Measurements from ENCODE around the gene SLC5A10.
"Not testable (repeated sequence)": the region's sequence is repeated elsewhere in the genome, so short reads cannot be mapped to it uniquely, and the experiment has no call there.

Gene SLC5A10

GRCh38 chr17:19016881-19017280 is 64.9 kb downstream of the SLC5A10 start:
- Histone ChIP-seq H3K4me1 (ENCODE audit: control insufficient read depth in 5 of 5, insufficient read depth in 5 of 5, low read length in 5 of 5) (peaks cover 0 to 6% (median 0%) of the 10 kb centered on the region in 5 donors), H3K4me3 (ENCODE audit: low read depth in 1 of 5, low read length in 5 of 5) (no peak overlapping the region), H3K27ac (ENCODE audit: low read depth, low read length) (no peak overlapping the region), H3K9ac (ENCODE audit: low read length in 5 of 5) (peak overlapping the region in 1 of 5 donors; percentile 43), H3K27me3 (ENCODE audit: control insufficient read depth in 5 of 5, insufficient read depth in 4 of 5, low read length in 5 of 5) (peaks cover 0 to 20% (median 6%) of the 10 kb centered on the region in 5 donors), H3K9me3 (ENCODE audit: control insufficient read depth in 5 of 5, low read length in 5 of 5) (no peaks in the 10 kb centered on the region), H3K36me3 (ENCODE audit: control insufficient read depth in 5 of 5, insufficient read depth in 5 of 5, low read length in 5 of 5) (peaks cover 0 to 5% (median 0%) of the 10 kb centered on the region in 5 donors)

DNA sequence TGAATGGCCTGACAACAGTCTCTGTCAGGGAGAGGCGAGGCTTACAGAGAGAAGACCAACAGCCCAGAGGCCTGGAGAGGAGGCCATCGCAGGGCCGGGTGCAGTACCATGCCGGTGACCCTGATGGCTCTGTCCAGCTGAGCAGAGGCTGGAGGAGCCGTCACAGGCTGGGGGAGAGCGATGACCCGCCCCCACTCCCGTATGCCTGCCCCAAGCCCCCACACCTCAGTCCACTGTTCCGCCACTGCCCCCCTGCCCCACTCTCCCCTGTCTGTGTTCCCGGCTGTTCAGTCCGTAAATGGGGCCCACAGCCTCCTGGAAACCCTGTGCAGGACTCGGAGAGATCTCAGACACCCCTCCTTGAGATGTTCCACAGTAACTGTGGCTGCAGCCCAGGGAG is 65.4 kb downstream of the SLC5A10 start:
- Histone ChIP-seq H3K4me1 (ENCODE audit: control insufficient read depth in 5 of 5, insufficient read depth in 5 of 5, low read length in 5 of 5) (peaks cover 0 to 6% (median 0%) of the 10 kb centered on the region in 5 donors), H3K4me3 (ENCODE audit: low read depth in 1 of 5, low read length in 5 of 5) (no peak overlapping the region), H3K9me3 (ENCODE audit: control insufficient read depth in 5 of 5, low read length in 5 of 5) (no peaks in the 10 kb centered on the region)

GRCh38 chr17:19017804-19018599 is 66.0 kb downstream of the SLC5A10 start:
- Histone ChIP-seq H3K4me1 (ENCODE audit: control insufficient read depth in 5 of 5, insufficient read depth in 5 of 5, low read length in 5 of 5) (peaks cover 0 to 6% (median 0%) of the 10 kb centered on the region in 5 donors), H3K27me3 (ENCODE audit: control insufficient read depth in 5 of 5, insufficient read depth in 4 of 5, low read length in 5 of 5) (peaks cover 0 to 20% (median 6%) of the 10 kb centered on the region in 5 donors), H3K27ac (ENCODE audit: low read depth, low read length) (no peak overlapping the region), H3K9me3 (ENCODE audit: control insufficient read depth in 5 of 5, low read length in 5 of 5) (no peaks in the 10 kb centered on the region), H3K4me3 (ENCODE audit: low read depth in 1 of 5, low read length in 5 of 5) (no peak overlapping the region), H3K9ac (ENCODE audit: low read length in 5 of 5) (no peak overlapping the region), H3K36me3 (ENCODE audit: control insufficient read depth in 5 of 5, insufficient read depth in 5 of 5, low read length in 5 of 5) (peaks cover 0 to 9% (median 0%) of the 10 kb centered on the region in 5 donors)

More for the DNA sequence above, 65.4 kb downstream of the SLC5A10 start:
- H3K27ac ChIP-seq (ENCODE audit: low read depth, low read length), result no peak overlapping the region
- peaks cover 0 to 20% (median 6%) of the 10 kb centered on the region in 5 donors for H3K27me3 ChIP-seq (ENCODE audit: control insufficient read depth in 5 of 5, insufficient read depth in 4 of 5, low read length in 5 of 5)
- peak overlapping the region in 1 of 5 donors; percentile 43 for H3K9ac ChIP-seq (ENCODE audit: low read length in 5 of 5)
- peaks cover 0 to 5% (median 0%) of the 10 kb centered on the region in 5 donors for H3K36me3 ChIP-seq (ENCODE audit: control insufficient read depth in 5 of 5, insufficient read depth in 5 of 5, low read length in 5 of 5)

DNA sequence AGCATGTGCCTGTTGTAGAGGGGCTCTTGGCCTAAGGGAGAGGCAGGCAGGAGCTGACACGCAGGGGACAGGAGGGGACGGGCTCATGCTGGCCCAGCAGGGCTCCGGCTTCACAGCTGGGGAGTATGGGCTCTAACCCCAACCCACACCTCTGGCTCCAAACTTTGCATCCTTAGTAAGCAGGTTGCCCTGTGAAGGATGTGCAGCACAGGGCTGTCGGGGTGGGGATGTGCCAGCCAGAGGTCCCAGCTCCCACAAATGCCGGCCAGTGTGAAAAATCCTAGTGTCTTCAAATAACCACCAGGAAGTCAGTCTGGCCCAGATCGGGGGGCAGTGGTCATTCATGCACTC is 66.6 kb downstream of the SLC5A10 start:
- Histone ChIP-seq H3K27me3 (ENCODE audit: control insufficient read depth in 5 of 5, insufficient read depth in 4 of 5, low read length in 5 of 5) (peaks cover 0 to 20% (median 6%) of the 10 kb centered on the region in 5 donors), H3K36me3 (ENCODE audit: control insufficient read depth in 5 of 5, insufficient read depth in 5 of 5, low read length in 5 of 5) (peaks cover 0 to 9% (median 0%) of the 10 kb centered on the region in 5 donors), H3K9ac (ENCODE audit: low read length in 5 of 5) (no peak overlapping the region), H3K9me3 (ENCODE audit: control insufficient read depth in 5 of 5, low read length in 5 of 5) (no peaks in the 10 kb centered on the region), H3K27ac (ENCODE audit: low read depth, low read length) (no peak overlapping the region), H3K4me1 (ENCODE audit: control insufficient read depth in 5 of 5, insufficient read depth in 5 of 5, low read length in 5 of 5) (peaks cover 0 to 6% (median 0%) of the 10 kb centered on the region in 5 donors), H3K4me3 (ENCODE audit: low read depth in 1 of 5, low read length in 5 of 5) (no peak overlapping the region)

DNA sequence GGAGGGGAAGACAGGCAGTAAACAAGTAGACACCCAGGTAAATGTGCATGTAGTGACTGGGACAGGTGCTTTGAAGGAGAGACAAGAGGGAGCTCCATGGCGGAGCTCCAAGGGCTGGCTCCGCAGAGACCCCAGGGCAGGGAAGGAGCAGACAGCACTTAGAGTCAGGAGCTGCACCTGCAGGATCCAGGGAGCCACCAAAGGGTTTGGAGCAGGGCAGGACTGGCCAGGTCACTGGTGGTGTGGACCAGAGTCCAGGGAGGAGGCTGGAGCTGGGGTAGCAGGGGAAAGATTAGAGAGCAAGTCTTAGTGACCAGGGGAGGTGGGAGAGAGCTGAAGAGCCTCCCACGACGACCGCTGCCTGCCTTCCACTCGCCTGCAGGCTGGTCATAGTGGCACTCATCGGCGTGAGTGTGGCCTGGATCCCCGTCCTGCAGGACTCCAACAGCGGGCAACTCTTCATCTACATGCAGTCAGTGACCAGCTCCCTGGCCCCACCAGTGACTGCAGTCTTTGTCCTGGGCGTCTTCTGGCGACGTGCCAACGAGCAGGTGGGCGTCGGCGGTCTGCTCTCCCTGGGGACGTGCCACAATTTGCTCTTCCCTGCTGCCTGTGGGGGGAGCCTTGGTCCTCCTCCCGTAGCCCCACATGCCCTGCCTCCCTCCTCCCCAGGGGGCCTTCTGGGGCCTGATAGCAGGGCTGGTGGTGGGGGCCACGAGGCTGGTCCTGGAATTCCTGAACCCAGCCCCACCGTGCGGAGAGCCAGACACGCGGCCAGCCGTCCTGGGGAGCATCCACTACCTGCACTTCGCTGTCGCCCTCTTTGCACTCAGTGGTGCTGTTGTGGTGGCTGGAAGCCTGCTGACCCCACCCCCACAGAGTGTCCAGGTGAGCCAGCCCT is 67.3 kb downstream of the SLC5A10 start:
- Histone ChIP-seq H3K4me3 (ENCODE audit: low read depth in 1 of 5, low read length in 5 of 5) (no peak overlapping the region), H3K27me3 (ENCODE audit: control insufficient read depth in 5 of 5, insufficient read depth in 4 of 5, low read length in 5 of 5) (peaks cover 0 to 20% (median 6%) of the 10 kb centered on the region in 5 donors)

GRCh38 chr17:19020016-19020415 is 68.1 kb downstream of the SLC5A10 start:
- Histone ChIP-seq H3K36me3 (ENCODE audit: control insufficient read depth in 5 of 5, insufficient read depth in 5 of 5, low read length in 5 of 5) (peaks cover 0 to 9% (median 0%) of the 10 kb centered on the region in 5 donors), H3K9ac (ENCODE audit: low read length in 5 of 5) (no peak overlapping the region), H3K27ac (ENCODE audit: low read depth, low read length) (no peak overlapping the region), H3K9me3 (ENCODE audit: control insufficient read depth in 5 of 5, low read length in 5 of 5) (no peaks in the 10 kb centered on the region), H3K4me1 (ENCODE audit: control insufficient read depth in 5 of 5, insufficient read depth in 5 of 5, low read length in 5 of 5) (peaks cover 0 to 6% (median 0%) of the 10 kb centered on the region in 5 donors), H3K27me3 (ENCODE audit: control insufficient read depth in 5 of 5, insufficient read depth in 4 of 5, low read length in 5 of 5) (peaks cover 0 to 20% (median 6%) of the 10 kb centered on the region in 5 donors), H3K4me3 (ENCODE audit: low read depth in 1 of 5, low read length in 5 of 5) (no peak overlapping the region)

More for the DNA sequence above, 67.3 kb downstream of the SLC5A10 start:
- H3K9ac ChIP-seq (ENCODE audit: low read length in 5 of 5), result no peak overlapping the region
- H3K27ac ChIP-seq (ENCODE audit: low read depth, low read length), result no peak overlapping the region
- H3K4me1 ChIP-seq (ENCODE audit: control insufficient read depth in 5 of 5, insufficient read depth in 5 of 5, low read length in 5 of 5), result peaks cover 0 to 6% (median 0%) of the 10 kb centered on the region in 5 donors
- no peaks in the 10 kb centered on the region for H3K9me3 ChIP-seq (ENCODE audit: control insufficient read depth in 5 of 5, low read length in 5 of 5)
- peaks cover 0 to 9% (median 0%) of the 10 kb centered on the region in 5 donors for H3K36me3 ChIP-seq (ENCODE audit: control insufficient read depth in 5 of 5, insufficient read depth in 5 of 5, low read length in 5 of 5)

GRCh38 chr17:19021011-19021621 is 69.2 kb downstream of the SLC5A10 start:
- H3K4me1 ChIP-seq (ENCODE audit: control insufficient read depth in 5 of 5, insufficient read depth in 5 of 5, low read length in 5 of 5); H3K36me3 ChIP-seq (ENCODE audit: control insufficient read depth in 5 of 5, insufficient read depth in 5 of 5, low read length in 5 of 5); H3K27ac ChIP-seq (ENCODE audit: low read depth, low read length); H3K9ac ChIP-seq (ENCODE audit: low read length in 5 of 5); H3K4me3 ChIP-seq (ENCODE audit: low read depth in 1 of 5, low read length in 5 of 5); H3K9me3 ChIP-seq (ENCODE audit: control insufficient read depth in 5 of 5, low read length in 5 of 5): not testable (repeated sequence)
- H3K27me3 ChIP-seq (ENCODE audit: control insufficient read depth in 5 of 5, insufficient read depth in 4 of 5, low read length in 5 of 5), result peaks cover 0 to 14% (median 6%) of the 10 kb centered on the region in 5 donors

DNA sequence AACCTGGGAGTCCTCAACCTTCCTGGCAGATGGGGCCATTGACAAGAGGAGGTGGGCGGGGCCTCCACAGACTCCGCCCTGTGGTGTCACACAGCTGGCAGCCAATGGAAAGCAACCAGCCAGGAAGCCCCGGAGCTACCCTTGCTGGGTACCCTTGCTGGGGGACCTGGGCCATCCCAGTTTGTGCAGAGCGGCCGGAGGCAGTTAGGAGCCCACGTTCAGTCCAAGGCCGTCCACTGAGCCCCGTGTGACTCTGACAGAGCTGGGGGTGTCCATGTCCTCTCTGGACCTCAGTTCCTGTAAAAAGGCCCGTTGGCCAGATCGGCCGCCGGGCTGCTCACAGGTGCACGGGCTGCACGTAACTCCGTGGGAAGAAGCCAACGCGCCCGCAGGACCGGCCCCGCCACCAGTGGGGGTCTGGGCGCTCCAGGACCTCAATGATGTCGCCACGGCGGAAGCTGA is 69.7 kb downstream of the SLC5A10 start:
- no peak overlapping the region for H3K9ac ChIP-seq (ENCODE audit: low read length in 5 of 5)
- H3K4me3 ChIP-seq (ENCODE audit: low read depth in 1 of 5, low read length in 5 of 5), result no peak overlapping the region
- peaks cover 0 to 10% (median 3%) of the 10 kb centered on the region in 5 donors for H3K27me3 ChIP-seq (ENCODE audit: control insufficient read depth in 5 of 5, insufficient read depth in 4 of 5, low read length in 5 of 5)
- H3K27ac ChIP-seq (ENCODE audit: low read depth, low read length), result no peak overlapping the region
- H3K36me3 ChIP-seq (ENCODE audit: control insufficient read depth in 5 of 5, insufficient read depth in 5 of 5, low read length in 5 of 5), result peaks cover 0 to 9% (median 0%) of the 10 kb centered on the region in 5 donors
- peaks cover 0 to 6% (median 0%) of the 10 kb centered on the region in 5 donors for H3K4me1 ChIP-seq (ENCODE audit: control insufficient read depth in 5 of 5, insufficient read depth in 5 of 5, low read length in 5 of 5)
- no peaks in the 10 kb centered on the region for H3K9me3 ChIP-seq (ENCODE audit: control insufficient read depth in 5 of 5, low read length in 5 of 5)

DNA sequence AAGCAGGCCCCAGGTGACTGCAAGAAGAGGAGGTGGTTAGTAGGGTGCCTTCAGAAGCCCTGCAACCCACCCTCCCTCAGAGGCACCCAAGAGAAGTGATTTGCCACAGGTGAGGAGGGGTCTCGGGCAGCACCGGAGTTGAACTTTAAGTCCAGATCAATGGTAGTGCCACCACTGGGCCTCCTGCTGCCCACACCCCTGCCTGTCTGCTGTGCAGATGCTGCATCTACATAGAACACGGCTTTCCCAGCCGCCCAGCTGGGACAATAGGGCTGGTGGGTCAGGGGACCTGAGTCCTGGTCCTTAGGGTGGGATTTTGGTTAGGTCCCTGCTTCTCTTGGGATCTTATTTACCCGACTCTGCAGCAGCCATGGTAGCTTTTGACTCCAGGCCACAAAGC is 70.2 kb downstream of the SLC5A10 start:
- Histone ChIP-seq H3K4me1 (ENCODE audit: control insufficient read depth in 5 of 5, insufficient read depth in 5 of 5, low read length in 5 of 5) (peaks cover 0 to 1% (median 0%) of the 10 kb centered on the region in 5 donors), H3K9me3 (ENCODE audit: control insufficient read depth in 5 of 5, low read length in 5 of 5) (no peaks in the 10 kb centered on the region), H3K9ac (ENCODE audit: low read length in 5 of 5) (no peak overlapping the region), H3K27ac (ENCODE audit: low read depth, low read length) (no peak overlapping the region), H3K36me3 (ENCODE audit: control insufficient read depth in 5 of 5, insufficient read depth in 5 of 5, low read length in 5 of 5) (peaks cover 0 to 9% (median 0%) of the 10 kb centered on the region in 5 donors), H3K4me3 (ENCODE audit: low read depth in 1 of 5, low read length in 5 of 5) (no peak overlapping the region), H3K27me3 (ENCODE audit: control insufficient read depth in 5 of 5, insufficient read depth in 4 of 5, low read length in 5 of 5) (peaks cover 0 to 8% (median 1%) of the 10 kb centered on the region in 5 donors)

Data from subcutaneous abdominal adipose tissue (tissue), 5 donors.